HG03060 (cell line): ENCODE results near the gene HCRT.
"Not testable (repeated sequence)": the region's sequence is repeated elsewhere in the genome, so short reads cannot be mapped to it uniquely, and the experiment has no call there.

Experiments
- ATAC-seq: cut with Tn5 transposase; IDR thresholded peaks from one replicate; pipeline ENCODE4 v1.9.1; 2021; ENCODE audit warnings: low read depth, moderate number of reproducible peaks; ENCODE audit not compliant: unreplicated experiment

Gene HCRT

DNA sequence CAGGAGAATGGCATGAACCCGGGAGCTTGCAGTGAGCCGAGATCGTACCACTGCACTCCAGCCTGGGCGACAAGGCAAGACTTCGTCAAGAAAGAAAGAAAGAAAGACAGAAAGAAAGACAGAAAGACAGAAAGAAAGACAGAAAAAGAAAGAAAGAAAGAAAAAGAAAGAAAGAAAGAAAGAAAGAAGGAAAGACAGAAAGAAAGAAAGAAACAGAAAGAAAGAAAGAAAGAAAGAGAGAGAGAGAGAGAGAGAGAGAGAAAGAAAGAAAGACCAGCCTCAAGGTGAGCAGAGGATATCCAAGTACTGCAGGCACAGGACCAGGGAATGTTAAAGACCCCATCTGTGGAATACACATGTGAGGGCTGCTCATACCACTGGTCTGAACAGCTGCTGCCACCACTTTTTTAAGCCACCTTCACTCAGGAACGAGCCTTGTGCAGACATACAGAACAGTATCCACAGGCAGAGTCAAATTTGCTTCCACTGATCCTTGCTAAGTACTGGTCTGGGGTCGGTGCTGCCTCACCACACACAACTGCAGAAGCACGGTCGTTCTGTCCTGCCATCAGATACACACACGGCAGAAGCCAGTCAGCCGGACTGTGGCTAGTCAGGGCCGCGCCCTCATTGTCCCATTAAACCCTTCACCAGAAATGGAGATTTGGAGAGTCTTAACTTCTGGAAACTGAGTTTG, 38.2 kb downstream of the HCRT start:
- no peak for ATAC-seq

DNA sequence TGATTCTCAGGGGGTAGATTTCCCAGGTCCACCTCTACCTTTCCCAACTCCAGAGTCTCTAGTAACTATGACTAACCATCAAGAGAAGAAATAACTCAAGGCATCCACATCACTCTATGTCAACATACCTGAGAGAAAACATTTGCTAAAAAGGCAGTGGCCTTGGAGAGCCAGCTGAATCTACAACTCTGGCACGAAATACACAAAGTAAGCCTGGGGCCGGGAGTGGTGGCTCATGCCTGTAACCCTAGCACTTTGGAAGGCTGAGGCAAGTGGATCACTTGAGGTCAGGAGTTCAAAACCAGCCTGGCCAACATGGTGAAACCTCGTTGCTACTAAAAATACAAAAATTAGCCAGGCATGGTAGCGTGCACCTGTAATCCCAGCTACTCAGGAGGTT, 42.1 kb downstream of the HCRT start:
- ATAC-seq: not testable (repeated sequence)

DNA sequence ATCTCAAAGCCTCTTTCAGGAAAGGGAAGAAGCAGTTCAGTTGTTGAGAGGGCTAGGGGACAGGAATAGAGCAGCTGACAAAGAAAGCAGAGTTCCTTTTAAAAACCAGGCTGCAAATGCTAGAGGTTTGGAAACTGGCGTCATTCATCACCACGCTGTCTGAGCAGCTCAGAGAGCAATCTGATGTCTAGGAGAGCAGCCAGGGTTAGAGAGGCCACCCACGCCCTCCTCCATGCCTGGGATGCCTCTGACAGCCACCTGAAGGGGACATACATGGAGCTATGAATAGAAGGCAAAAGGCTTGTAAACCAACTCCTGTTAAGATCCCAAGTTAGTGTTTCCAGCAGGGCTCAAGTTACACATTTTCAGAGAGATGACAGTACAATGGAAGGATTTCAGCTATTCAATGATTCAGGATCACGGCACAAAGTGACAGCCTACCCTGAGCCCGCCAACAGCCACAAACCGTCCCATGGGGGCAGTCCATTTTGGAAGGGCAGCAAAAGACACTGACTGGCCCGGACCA, 42.8 kb downstream of the HCRT start:
- ATAC-seq: no peak

DNA sequence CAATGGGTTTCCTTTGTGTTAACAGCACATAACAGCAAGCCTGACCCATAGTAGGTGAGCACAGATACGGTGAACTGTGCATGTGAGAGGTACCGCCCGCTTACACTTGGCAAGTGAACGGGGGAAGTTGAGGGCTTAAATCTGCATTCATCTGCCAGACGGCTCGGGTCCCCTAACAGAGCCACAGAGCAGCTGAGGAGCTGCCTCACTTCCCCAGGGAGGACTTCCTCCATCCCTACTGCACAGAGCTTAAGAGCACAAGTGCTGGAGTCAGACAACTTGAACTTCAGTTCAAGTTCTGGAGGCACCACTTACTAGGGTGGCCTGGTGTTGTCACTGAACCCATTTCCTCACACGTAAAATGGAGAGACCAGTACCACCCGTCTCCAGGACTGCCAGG, 43.9 kb downstream of the HCRT start:
- ATAC-seq: no peak

DNA sequence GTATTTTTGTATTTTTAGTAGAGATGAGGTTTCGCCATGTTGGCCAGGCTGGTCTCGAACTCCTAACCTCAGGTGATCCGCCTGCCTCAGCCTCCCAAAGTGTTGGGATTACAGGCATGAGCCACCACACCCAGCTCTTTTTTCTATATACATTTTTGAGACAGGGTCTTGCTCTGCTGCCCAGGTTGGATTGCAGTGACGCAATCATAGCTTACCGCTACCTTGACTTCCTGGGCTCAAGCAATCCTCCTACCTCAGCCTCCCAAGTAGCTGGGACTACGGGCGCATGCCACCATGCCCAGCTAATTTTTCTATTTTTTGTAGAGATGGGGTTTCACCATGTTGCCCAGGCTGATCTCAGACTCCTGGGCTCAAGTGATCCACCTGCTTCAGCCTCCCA, 44.6 kb downstream of the HCRT start:
- ATAC-seq: not testable (repeated sequence)

DNA sequence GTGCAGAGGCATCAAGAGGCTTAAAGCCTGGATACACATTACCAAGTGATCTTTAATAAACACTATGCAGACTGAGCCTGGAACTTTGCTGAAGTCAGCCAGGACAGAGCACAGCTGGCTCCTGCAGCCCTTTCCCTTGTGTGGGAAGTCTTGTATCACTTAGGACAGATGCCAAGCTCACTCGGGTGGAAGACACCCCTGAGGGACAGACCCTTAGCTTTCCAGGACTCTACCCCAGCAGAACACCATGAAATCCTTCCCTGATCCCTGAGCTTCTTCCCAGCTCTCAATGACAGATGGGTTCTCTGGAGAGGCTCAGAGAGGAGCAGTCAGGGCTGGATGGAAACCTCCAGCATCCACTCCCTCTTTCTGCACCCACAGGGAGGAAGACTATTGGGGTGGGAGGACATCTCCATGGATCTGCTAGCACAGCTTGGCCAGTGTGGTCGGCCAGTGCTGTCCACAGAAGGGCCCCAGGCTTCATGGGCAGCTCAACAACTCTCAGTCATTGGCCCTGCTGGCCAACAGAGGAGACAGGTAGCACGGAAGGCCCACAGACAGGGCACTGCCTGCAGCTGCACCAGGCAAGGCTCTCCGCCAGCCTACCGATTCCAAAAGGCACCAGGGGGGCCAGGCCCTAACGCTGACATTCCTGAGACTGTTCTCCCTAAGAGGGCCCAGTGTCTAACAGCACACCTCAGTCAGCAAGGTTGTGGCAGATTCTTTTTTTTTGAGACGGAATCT, 46.3 kb downstream of the HCRT start:
- no peak for ATAC-seq

DNA sequence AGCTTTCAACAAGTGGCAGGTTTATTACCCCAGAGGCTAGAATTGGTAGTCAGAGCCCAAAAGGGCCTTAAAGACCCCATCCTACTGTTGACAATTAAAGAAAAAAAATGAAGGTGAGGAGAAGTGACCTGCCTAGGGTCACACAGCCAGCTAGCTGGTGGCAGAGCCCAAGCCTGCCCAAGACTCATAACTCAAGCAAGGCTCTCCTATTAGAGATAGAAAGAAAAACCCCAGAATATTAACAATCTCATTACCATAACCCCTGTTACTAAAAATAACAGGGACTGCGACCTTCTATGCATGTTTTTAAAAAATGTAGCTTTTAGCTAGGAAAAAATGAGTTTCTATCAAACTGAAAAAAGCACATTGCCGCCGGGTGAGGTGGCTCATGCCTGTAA, 48.6 kb downstream of the HCRT start:
- ATAC-seq: no peak

DNA sequence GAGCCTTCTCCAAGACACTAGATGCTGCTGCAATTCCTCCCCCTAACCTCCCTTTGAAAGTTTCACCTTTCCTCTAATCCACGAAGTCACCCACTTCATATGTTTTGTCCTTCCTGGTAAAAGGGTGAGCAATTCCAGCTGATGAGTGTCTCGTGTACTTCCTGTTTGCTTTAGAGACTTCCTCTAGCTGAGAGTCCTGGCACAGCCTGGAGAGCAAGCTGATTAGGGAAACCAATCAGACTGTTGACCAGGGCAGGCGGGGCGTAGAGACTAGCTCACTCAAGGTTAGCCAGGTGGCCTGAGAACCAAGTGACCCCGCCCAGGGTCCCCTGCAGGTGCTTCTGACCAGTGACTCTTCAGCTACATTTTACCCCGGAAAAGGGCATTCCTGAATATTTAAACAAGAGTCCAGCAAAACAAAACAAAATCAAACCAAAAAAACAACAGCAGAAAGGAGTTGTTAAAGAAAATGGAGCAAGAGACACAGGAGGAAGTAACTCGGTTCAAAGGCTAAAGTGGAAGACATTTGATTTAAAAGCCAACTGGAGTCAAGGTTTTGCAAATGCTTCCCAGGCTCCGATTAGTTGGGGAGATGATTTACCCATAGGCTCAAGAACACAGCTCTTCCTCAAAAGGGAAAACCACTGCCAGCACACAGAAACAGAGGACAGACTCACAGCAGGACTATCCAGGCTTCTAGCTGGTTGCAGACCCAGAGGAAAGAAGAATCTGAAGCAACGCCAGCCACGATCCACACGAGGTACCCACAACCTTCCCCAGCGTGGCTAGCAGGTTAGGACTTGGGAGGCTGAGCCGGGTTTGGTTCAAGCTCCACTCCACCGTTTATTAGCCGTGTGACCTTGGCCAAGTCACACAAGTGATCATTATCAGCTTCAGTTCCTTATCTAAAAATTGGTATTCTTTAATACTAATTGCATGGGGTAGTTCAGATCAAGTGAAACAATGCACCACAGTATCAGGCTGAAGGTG, 49.3 kb downstream of the HCRT start:
- ATAC-seq: no peak

DNA sequence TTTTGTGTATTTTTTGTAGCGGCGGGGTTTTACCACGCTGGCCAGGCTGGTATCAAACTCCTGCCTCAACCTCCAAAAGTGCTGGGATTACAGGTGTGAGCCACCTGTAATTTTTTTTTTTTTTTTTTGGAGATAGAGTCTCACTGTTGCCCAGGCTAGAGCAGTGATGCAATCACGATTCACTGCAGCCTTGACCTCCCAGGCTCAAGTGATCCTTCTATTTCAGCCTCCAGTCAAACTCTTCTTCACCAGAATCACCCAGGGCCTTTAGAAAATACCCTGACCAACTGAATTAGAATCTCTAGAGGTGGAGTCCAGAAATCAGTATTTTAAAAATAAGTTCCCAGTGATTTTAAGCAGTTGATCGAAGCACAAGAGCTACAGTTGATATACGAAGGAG, 50.1 kb downstream of the HCRT start:
- ATAC-seq: no peak
